HEK293 (cell line): Measurements from ENCODE around the gene SLC39A13.

Experiments
- CTCF ChIA-PET: fragments of 350-600 bp; formaldehyde crosslinking; extraction: SDS; loops from one replicate; lab custom pipeline; 2021; ENCODE audit warnings: antibody characterized with exemption; lab: Yijun Ruan, JAX
- POLR2A ChIA-PET: fragments of 300-600 bp; formaldehyde crosslinking; extraction: SDS; loops from one replicate; lab custom pipeline; 2020; ENCODE audit warnings: antibody characterized with exemption, inconsistent platforms; lab: Yijun Ruan, JAX
- H3K27ac ChIP-seq: fragments of 200-500 bp; sonication (Bioruptor generic); 2 replicates; pipeline ENCODE4 v1.5.1; 2014; ENCODE audit warnings: low read depth, low read length, control low read depth, inconsistent platforms; ENCODE audit errors: extremely low read depth
- H3K36me3 ChIP-seq, 2 experiments: fragments of 200-500 bp in 1 of 2; sonication (Bioruptor generic) in 1 of 2; 1 replicate in 1 of 2; 2 replicates in 1 of 2; pipeline ENCODE4 v1.5.1; 2014 to 2017; ENCODE audit warnings: inconsistent platforms in 2 of 2, low read length in 2 of 2; ENCODE audit not compliant: control insufficient read depth in 2 of 2, insufficient read depth in 1 of 2
- H3K4me1 ChIP-seq: fragments of 200-500 bp; sonication (Bioruptor generic); 2 replicates; pipeline ENCODE4 v1.5.1; 2014; ENCODE audit warnings: mild to moderate bottlenecking, low read length, inconsistent platforms; ENCODE audit not compliant: control insufficient read depth, insufficient read depth
- H3K4me3 ChIP-seq: 2 replicates; pipeline ENCODE4 v1.5.1; 2011; ENCODE audit warnings: low read depth, mild to moderate bottlenecking, control low read depth, low read length, moderate library complexity
- H3K9me3 ChIP-seq: fragments of 200-500 bp; sonication (Bioruptor generic); 2 replicates; pipeline ENCODE4 v1.5.1; 2014; ENCODE audit warnings: low read depth, low read length, inconsistent platforms; ENCODE audit not compliant: control insufficient read depth, insufficient read depth
- MZF1 ChIP-seq: fragments of 450-650 bp; formaldehyde crosslinking; IDR thresholded peaks from 2 replicates; pipeline ENCODE4 v1.5.1; 2017; ENCODE audit warnings: missing biosample characterization, missing genetic modification characterization, borderline replicate concordance
- SETDB1 ChIP-seq: IDR thresholded peaks from one replicate; pipeline ENCODE4 v1.6.1; 2017; ENCODE audit warnings: mild to moderate bottlenecking, low read length, moderate library complexity, mixed read lengths; ENCODE audit not compliant: insufficient read length
- SP3 ChIP-seq: fragments of 450-650 bp; formaldehyde crosslinking; IDR thresholded peaks from 2 replicates; pipeline ENCODE4 v1.5.1; 2016; ENCODE audit warnings: missing biosample characterization, missing genetic modification characterization
- ZBTB10 ChIP-seq: fragments of 450-650 bp; formaldehyde crosslinking; IDR thresholded peaks from 2 replicates; pipeline ENCODE4 v1.5.1; 2016; ENCODE audit warnings: missing biosample characterization, missing genetic modification characterization
- ZBTB17 ChIP-seq: fragments of 450-650 bp; formaldehyde crosslinking; IDR thresholded peaks from 2 replicates; pipeline ENCODE4 v1.5.1; 2016; ENCODE audit warnings: missing biosample characterization, missing genetic modification characterization
- ZBTB20 ChIP-seq: fragments of 450-650 bp; formaldehyde crosslinking; IDR thresholded peaks from 2 replicates; pipeline ENCODE4 v1.5.1; 2016; ENCODE audit warnings: missing biosample characterization, missing genetic modification characterization
- ZBTB21 ChIP-seq: fragments of 450-650 bp; formaldehyde crosslinking; IDR thresholded peaks from 2 replicates; pipeline ENCODE4 v1.5.1; 2017; ENCODE audit warnings: missing biosample characterization, missing genetic modification characterization
- ZBTB44 ChIP-seq: fragments of 450-650 bp; IDR thresholded peaks from 2 replicates; pipeline ENCODE4 v1.5.1; 2018; ENCODE audit warnings: missing biosample characterization, mild to moderate bottlenecking, missing genetic modification characterization
- ZBTB49 ChIP-seq: fragments of 450-650 bp; formaldehyde crosslinking; IDR thresholded peaks from 2 replicates; pipeline ENCODE4 v1.5.1; 2016; ENCODE audit warnings: missing biosample characterization, missing genetic modification characterization, low read depth
- ZBTB7A ChIP-seq: fragments of 450-650 bp; formaldehyde crosslinking; IDR thresholded peaks from 2 replicates; pipeline ENCODE4 v1.5.1; 2016; ENCODE audit warnings: low read depth, missing biosample characterization, missing genetic modification characterization
- ZNF10 ChIP-seq: fragments of 450-650 bp; formaldehyde crosslinking; IDR thresholded peaks from 2 replicates; pipeline ENCODE4 v1.5.1; 2017; ENCODE audit warnings: missing biosample characterization, missing genetic modification characterization
- ZNF175 ChIP-seq: fragments of 450-650 bp; formaldehyde crosslinking; IDR thresholded peaks from 2 replicates; pipeline ENCODE4 v1.5.1; 2016; ENCODE audit warnings: missing biosample characterization, missing genetic modification characterization
- ZNF24 ChIP-seq: fragments of 450-650 bp; formaldehyde crosslinking; IDR thresholded peaks from 2 replicates; pipeline ENCODE4 v1.5.1; 2016; ENCODE audit warnings: missing biosample characterization, missing genetic modification characterization
- ZNF37A ChIP-seq: fragments of 450-650 bp; IDR thresholded peaks from 2 replicates; pipeline ENCODE4 v1.5.1; 2018; ENCODE audit warnings: missing biosample characterization, missing genetic modification characterization
- ZNF426 ChIP-seq: fragments of 450-650 bp; formaldehyde crosslinking; IDR thresholded peaks from 2 replicates; pipeline ENCODE4 v1.5.1; 2017; ENCODE audit warnings: missing biosample characterization, missing genetic modification characterization, mild to moderate bottlenecking, inconsistent platforms, moderate library complexity
- ZNF449 ChIP-seq: fragments of 450-650 bp; formaldehyde crosslinking; IDR thresholded peaks from 2 replicates; pipeline ENCODE4 v1.5.1; 2017; ENCODE audit warnings: missing biosample characterization, mild to moderate bottlenecking, missing genetic modification characterization, moderate library complexity
- ZNF48 ChIP-seq: fragments of 450-650 bp; formaldehyde crosslinking; IDR thresholded peaks from 2 replicates; pipeline ENCODE4 v1.5.1; 2016; ENCODE audit warnings: missing biosample characterization, missing genetic modification characterization
- ZNF610 ChIP-seq: fragments of 450-650 bp; formaldehyde crosslinking; IDR thresholded peaks from 2 replicates; pipeline ENCODE4 v1.5.1; 2016; ENCODE audit warnings: missing biosample characterization, missing genetic modification characterization, borderline replicate concordance
- ZNF664 ChIP-seq: fragments of 450-650 bp; formaldehyde crosslinking; IDR thresholded peaks from 2 replicates; pipeline ENCODE4 v1.5.1; 2016; ENCODE audit warnings: missing biosample characterization, missing genetic modification characterization
- ZNF704 ChIP-seq: fragments of 450-650 bp; formaldehyde crosslinking; IDR thresholded peaks from 2 replicates; pipeline ENCODE4 v1.5.1; 2016; ENCODE audit warnings: missing biosample characterization, missing genetic modification characterization
- ZNF776 ChIP-seq: fragments of 450-650 bp; formaldehyde crosslinking; IDR thresholded peaks from 2 replicates; pipeline ENCODE4 v1.5.0; 2017; ENCODE audit warnings: missing biosample characterization, missing genetic modification characterization, borderline replicate concordance
- ZNF785 ChIP-seq: fragments of 450-650 bp; formaldehyde crosslinking; IDR thresholded peaks from 2 replicates; pipeline ENCODE4 v1.5.1; 2016; ENCODE audit warnings: missing biosample characterization, missing genetic modification characterization
- ZNF791 ChIP-seq: fragments of 450-650 bp; formaldehyde crosslinking; IDR thresholded peaks from 2 replicates; pipeline ENCODE4 v1.5.1; 2016; ENCODE audit warnings: missing biosample characterization, missing genetic modification characterization
- ZNF792 ChIP-seq: fragments of 450-650 bp; formaldehyde crosslinking; IDR thresholded peaks from 2 replicates; pipeline ENCODE4 v1.5.1; 2016; ENCODE audit warnings: missing biosample characterization, missing genetic modification characterization
- ZXDB ChIP-seq: fragments of 450-650 bp; formaldehyde crosslinking; IDR thresholded peaks from 2 replicates; pipeline ENCODE4 v1.5.1; 2016; ENCODE audit warnings: missing biosample characterization, missing genetic modification characterization
- TF ChIP-seq, protein P1 (sequence below): fragments of 450-650 bp; formaldehyde crosslinking; IDR thresholded peaks from 2 replicates; pipeline ENCODE4; 2016; ENCODE audit warnings: missing biosample characterization, missing genetic modification characterization
- TF ChIP-seq, protein P2 (sequence below): fragments of 450-650 bp; formaldehyde crosslinking; IDR thresholded peaks from 2 replicates; pipeline ENCODE4 v1.5.1; 2016; ENCODE audit warnings: missing biosample characterization, missing genetic modification characterization

SLC39A13 gene

DNA sequence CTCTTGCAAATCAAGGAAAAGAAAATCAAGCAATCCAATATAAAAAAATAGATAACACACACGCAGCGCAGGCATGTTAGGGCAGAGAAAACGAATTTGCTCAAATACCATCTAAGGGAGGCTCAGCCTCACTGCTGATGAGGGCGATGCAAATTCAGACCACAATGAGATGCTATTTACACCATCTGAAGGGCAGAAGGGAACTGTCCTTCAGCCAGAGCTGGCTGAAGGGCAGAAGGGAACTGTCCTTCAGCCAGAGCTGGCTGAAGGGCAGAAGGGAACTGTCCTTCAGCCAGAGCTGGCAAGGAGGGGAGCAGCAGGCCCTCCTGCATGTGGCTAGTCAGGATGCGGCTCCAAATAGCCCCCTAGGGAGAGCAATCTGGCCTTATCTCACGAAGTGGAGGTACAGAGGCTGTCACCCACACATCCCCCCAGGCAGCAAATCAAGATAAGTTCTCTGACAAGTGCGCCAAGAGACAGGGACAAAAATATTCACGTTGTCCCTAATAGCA is 7.6 kb upstream of the SLC39A13 start:
- Histone ChIP-seq H3K27ac (peak overlapping the region; percentile 49; the same call in 1 of the 2 replicates), H3K9me3 (no peaks in the 10 kb centered on the region), H3K36me3 (no peaks in the 10 kb centered on the region), H3K4me1 (no peaks in the 10 kb centered on the region; the same call in 1 of the 2 replicates), H3K4me3 (no peak overlapping the region)
- CTCF ChIA-PET, result interaction anchor here (0.6 to 4.9 kb wide), 2 partner anchors 28 to 142 kb away, joined by 4 to 32 read pairs; no protein-coding TSS in a partner anchor
- POLR2A ChIA-PET, result interaction anchor here (1.0 kb wide), 1 partner anchor 25 kb away, joined by 3 read pairs; the partner anchor contains the start of gene PSMC3
- no peak for TF ChIP-seq ZNF449 (tag by site-specific recombination)
- no peak for TF ChIP-seq ZNF426 (tag by site-specific recombination)
- TF ChIP-seq, protein P1, sequence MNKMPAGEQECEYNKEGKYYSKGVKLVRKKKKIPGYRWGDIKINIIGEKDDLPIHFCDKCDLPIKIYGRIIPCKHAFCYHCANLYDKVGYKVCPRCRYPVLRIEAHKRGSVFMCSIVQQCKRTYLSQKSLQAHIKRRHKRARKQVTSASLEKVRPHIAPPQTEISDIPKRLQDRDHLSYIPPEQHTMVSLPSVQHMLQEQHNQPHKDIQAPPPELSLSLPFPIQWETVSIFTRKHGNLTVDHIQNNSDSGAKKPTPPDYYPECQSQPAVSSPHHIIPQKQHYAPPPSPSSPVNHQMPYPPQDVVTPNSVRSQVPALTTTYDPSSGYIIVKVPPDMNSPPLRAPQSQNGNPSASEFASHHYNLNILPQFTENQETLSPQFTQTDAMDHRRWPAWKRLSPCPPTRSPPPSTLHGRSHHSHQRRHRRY, result no peak
- no peak for TF ChIP-seq ZNF791
- no peak for TF ChIP-seq ZNF704 (tag by site-specific recombination)
- TF ChIP-seq ZNF48 (tag by site-specific recombination), result no peak
- TF ChIP-seq ZNF610, result no peak
- 0 out of 2 replicates have a peak, but pooled peaks have one; percentile 26 for TF ChIP-seq ZBTB17 (tag by site-specific recombination)
- TF ChIP-seq ZBTB7A (tag by site-specific recombination), result no peak
- no peak for TF ChIP-seq ZNF785
- TF ChIP-seq SETDB1, result no peak
- TF ChIP-seq MZF1, result no peak
- no peak for TF ChIP-seq ZBTB44 (tag by site-specific recombination)
- no peak for TF ChIP-seq ZBTB20 (tag by site-specific recombination)
- no peak for TF ChIP-seq ZNF776
- no peak for TF ChIP-seq SP3 (tag by site-specific recombination)
- TF ChIP-seq ZBTB21 (tag by site-specific recombination), result no peak
- no peak for TF ChIP-seq ZNF24 (tag by site-specific recombination)
- no peak for TF ChIP-seq ZXDB
- no peak for TF ChIP-seq ZNF175
- TF ChIP-seq ZBTB10 (tag by site-specific recombination), result no peak
- no peak for TF ChIP-seq ZNF10 (tag by site-specific recombination)
- no peak for TF ChIP-seq ZBTB49 (tag by site-specific recombination)
- TF ChIP-seq ZNF664 (tag by site-specific recombination), result peak; percentile 98
- TF ChIP-seq ZNF792 (tag by site-specific recombination), result no peak
- TF ChIP-seq ZNF37A (tag by site-specific recombination), result no peak
- TF ChIP-seq, protein P2, sequence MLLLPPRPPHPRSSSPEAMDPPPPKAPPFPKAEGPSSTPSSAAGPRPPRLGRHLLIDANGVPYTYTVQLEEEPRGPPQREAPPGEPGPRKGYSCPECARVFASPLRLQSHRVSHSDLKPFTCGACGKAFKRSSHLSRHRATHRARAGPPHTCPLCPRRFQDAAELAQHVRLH, result no peak
